Sciatic nerve (tissue), 2 donors: ENCODE results near the gene FXR1. TPM values are rescaled to one million over a fixed set of nuclear protein-coding genes. Genes with fewer than 3 reads are reported as not detected.
A peak's percentile ranks its signal among the peaks of the same experiment; 100 is the strongest.
"Not testable (repeated sequence)": the region's sequence is repeated elsewhere in the genome, so short reads cannot be mapped to it uniquely, and the experiment has no call there.

Experiments
- ATAC-seq: fragments of 200-7000 bp; cut with Tn5 transposase; one replicate; pipeline ENCODE4 v1.9.1; 2020; ENCODE audit warnings: mild to moderate bottlenecking, moderate library complexity
- DNase-seq: peaks from one replicate; pipeline ENCODE4 v3.0.0-alpha.2; 2020; ENCODE audit warnings: low spot score
- intact Hi-C: fragments of 100-400 bp; cut with DNase I; formaldehyde crosslinking; loops from one replicate; pipeline ENCODE4 v1.14.2; 2022
- total RNA-seq: library from RNA; stranded (reverse); fragmentation: NEBNext Ultra II Directional; extraction: Animal tissue kit (Norgen Biotek cat#: 25700); gene quantifications from one replicate; pipeline ENCODE4 v1.2.1, GENCODE V29; 2021
- donor health status: DM: no; HTN: no; CAD: no.
- donor health status: DM: no; HTN: no; CAD: no.

The FXR1 gene
- total RNA-seq, 1 donor from 2014 or later, result 157 TPM

GRCh38 chr3:180989291-180990163 lies 77.1 kb downstream of the FXR1 start, which contains the start of gene DNAJC19:
Gene DNAJC19, minus strand, starts transcription at chr3:180989736. Its CDS starts 134 bp downstream, at chr3:180989602.
- intact Hi-C loops, result no loop called here
- ATAC-seq (peak; percentile 99), DNase-seq (peak; percentile 93)

DNA sequence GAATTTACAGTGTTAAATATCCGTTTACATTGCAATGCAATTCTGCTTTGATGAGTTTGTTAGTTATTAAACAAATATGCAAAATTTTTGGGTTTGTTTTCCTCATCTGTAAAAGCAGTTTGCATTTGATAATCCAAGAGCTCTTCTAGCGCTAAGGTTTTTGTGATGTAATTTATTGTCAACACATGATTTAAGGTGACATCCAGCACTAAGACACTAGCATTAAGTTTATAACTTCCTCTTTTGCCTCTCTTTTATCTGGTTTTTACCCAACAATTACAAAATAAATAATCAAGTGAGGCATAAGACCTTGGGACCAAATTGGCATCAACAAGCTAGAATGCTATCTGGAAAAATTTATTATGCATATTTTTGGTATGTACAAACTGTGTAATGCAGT lies 78.0 kb downstream of the FXR1 start:
- intact Hi-C loops, result no loop called here
- no peak for ATAC-seq

GRCh38 chr3:180996415-180996932 lies 84.0 kb downstream of the FXR1 start:
- intact Hi-C loops, result no loop called here
- ATAC-seq (no peak), DNase-seq (no peak)

More for the DNA sequence above, 78.0 kb downstream of the FXR1 start:
- DNase-seq, result no peak

DNA sequence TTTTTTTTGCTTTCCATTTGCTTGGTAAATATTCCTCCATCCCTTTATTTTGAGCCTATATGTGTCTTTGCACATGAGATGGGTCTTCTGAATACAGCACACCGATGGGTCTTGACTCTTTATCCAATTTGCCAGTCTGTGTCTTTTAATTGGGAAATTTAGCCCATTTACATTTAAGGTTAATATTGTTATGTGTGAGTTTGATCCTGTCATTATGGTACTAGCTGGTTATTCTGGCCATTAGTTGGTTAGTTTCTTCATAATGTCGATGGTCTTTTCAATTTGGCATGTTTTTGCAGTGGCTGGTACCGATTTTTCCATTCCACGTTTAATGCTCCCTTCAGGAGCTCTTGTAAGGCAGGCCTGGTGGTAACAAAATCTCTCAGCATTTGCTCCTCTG lies 89.9 kb downstream of the FXR1 start:
- intact Hi-C loops, result not testable (repeated sequence)

GRCh38 chr3:181003469-181003868 lies 91.0 kb downstream of the FXR1 start:
- ATAC-seq, DNase-seq, intact Hi-C loops: not testable (repeated sequence)

More for the DNA sequence above, 89.9 kb downstream of the FXR1 start:
- DNase-seq, ATAC-seq: not testable (repeated sequence)

DNA sequence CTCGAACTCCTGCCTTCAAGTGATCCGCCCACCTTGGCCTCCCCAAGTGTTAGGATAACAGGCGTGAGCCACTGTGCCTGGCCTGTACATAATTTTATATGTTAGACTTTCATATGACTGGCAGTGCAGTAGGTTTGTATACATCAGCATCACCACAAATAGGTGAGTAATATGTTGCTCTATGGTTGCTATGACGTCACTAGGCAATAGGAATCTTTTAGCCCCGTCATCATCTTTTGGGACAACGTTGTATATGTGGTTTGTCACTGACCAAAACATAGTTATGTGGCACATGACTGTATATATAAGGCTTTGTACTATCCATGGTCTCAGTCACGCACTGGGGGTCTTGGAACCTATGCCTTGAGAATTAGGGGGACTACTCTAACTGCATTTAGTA lies 94.1 kb downstream of the FXR1 start:
- no peak for ATAC-seq
- DNase-seq, result no peak
- intact Hi-C loops, result no loop called here

DNA sequence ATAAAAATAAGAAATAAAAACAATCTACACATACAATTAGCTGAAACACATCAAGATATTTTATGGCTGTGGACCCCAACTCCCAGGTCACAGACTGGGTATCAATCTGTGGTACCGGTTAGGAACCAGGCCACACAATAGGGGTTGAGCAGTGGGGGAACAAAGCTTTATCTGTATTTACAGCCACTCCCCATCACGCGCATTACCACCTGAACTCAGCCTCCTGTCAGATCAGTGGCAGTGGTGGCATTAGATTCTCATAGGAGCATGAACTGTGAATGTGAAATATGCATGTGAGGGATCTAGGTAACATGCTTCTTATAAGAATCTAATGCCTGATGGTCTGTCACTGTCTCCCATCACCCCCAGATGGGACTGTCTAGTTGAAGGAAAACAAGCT lies 94.8 kb downstream of the FXR1 start:
- no peak for ATAC-seq
- DNase-seq, result no peak
- intact Hi-C loops, result no loop called here

- no peak for ATAC-seq
- no peak for DNase-seq
- intact Hi-C loops, result no loop called here
Observed at GRCh38 chr3:181008796-181009195, 96.3 kb downstream of the FXR1 start.

DNA sequence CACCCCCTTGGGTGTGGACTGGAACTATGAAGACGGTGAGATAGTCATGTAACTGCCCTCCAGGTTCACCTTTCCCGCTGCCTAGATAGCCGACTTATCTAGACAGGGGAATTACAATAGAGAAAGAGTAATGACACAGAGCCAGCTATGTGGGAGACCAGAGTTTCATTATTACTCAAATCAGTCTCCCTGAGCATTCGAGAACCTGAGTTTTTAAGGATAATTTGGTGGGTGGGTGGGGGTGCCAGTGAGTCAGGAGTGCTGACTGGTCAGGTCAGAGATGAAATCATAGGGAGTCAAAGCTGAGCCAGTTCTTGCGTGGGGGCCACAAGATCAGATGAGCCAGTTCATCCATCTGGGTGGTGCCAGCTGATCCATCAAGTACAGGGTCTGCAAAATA lies 96.8 kb downstream of the FXR1 start:
- DNase-seq, result no peak
- intact Hi-C loops, result no loop called here
- no peak for ATAC-seq

GRCh38 chr3:181017690-181018089 lies 105.2 kb downstream of the FXR1 start:
- DNase-seq (no peak), ATAC-seq (no peak)
- intact Hi-C loops, result no loop called here

- ATAC-seq, result no peak
- intact Hi-C loops, result no loop called here
- no peak for DNase-seq
Observed at GRCh38 chr3:181025204-181025603, 112.7 kb downstream of the FXR1 start.

- intact Hi-C loops, result no loop called here
- DNase-seq (no peak), ATAC-seq (no peak)
Observed at GRCh38 chr3:181030948-181031347, 118.5 kb downstream of the FXR1 start.

Other genes starting within 250 kb of the FXR1 start
- gene CCDC39, start 233.2 kb upstream of the FXR1 start, total RNA-seq, result 0.58 TPM
- 51.8 TPM for gene DNAJC19, start 77.1 kb downstream of the FXR1 start, total RNA-seq